ENCODE data around the gene MSMP. TPM values are rescaled to one million over a fixed set of nuclear protein-coding genes. Genes with fewer than 3 reads are reported as not detected.
A peak's percentile ranks its signal among the peaks of the same experiment; 100 is the strongest.

The MSMP gene
- polyA plus RNA-seq, 3 donors from 2014 or later: 1.3 TPM; not detected in 2

- H3K27me3 Mint-ChIP-seq (ENCODE audit: low read depth in 3 of 3): peaks cover 0 to 8% (median 1%) of the 10 kb centered on the region in 3 donors
- peak overlapping the region; percentile 88 to 95 (median 89) for H3K4me3 Mint-ChIP-seq
- peaks cover 19 to 40% (median 22%) of the 10 kb centered on the region in 3 donors for H3K36me3 Mint-ChIP-seq
- no peaks in the 10 kb centered on the region for H3K9me3 Mint-ChIP-seq
- H3K27ac Mint-ChIP-seq: peak overlapping the region in 3 of 6 donors; percentile 40 to 90 (median 64)
- no peak for DNase-seq
- peaks cover 54 to 71% of the 10 kb centered on the region in 2 donors for H3K4me1 Mint-ChIP-seq
Observed at GRCh38 chr9:35746583-35746982, 7.5 kb downstream of the MSMP start.

DNA sequence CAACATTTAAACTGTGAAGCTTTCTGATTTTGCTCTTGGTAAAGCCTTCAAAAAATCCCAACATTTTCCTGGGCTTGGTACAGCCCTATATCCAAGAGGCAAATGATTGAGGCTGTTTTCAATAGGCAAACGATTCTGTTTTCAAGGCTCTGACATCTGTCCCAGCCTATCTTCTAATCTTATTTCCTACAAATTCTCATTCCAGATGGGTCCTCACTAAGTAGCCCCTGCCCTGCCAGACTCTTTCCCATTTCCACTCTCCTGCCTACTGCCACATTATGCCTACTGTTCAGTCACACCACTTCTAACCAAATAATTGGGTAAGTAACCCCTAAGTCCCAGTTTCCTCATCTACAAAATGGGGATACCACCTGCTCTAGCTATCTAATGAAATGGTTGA, 8.5 kb downstream of the MSMP start:
- Mint-ChIP-seq H3K4me1 (peaks cover 56 to 71% of the 10 kb centered on the region in 2 donors), H3K27ac (peak overlapping the region in 3 of 6 donors; percentile 6 to 84 (median 73)), H3K27me3 (ENCODE audit: low read depth in 3 of 3) (peaks cover 0 to 9% (median 1%) of the 10 kb centered on the region in 3 donors), H3K9me3 (no peaks in the 10 kb centered on the region), H3K36me3 (peaks cover 16 to 37% (median 19%) of the 10 kb centered on the region in 3 donors), H3K4me3 (peak overlapping the region in 3 of 5 donors; percentile 64 to 95 (median 89))
- DNase-seq: no peak

DNA sequence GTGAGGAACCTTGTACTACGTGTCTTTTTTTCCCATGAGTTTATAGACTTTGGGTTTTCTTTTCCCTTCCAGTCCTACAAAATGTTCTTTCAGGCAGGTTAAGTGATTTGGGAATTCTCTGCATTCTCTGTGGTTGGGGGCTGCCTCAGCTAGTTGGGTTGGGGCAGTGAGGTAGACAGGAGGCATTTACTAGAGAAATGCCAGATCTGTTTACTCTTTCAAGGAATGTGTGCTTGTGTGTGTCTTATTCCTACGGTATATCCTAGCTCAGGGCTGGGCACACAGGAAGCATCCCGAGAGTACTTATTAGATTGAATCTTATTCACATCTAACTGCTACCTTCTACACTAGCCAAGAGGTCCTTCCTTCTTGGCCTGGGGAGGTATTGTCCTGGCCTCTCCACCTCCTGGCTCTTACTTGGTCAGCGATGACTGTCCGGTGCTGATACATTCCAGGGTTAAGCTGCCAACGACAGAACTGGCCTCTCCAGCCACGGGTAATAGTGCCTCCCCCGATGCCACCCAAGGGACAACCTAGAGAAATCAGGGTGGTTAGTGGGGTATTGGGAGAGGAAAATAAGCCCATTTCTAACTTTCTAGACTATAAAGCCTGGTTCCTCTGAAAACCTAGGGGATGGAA, 10.1 kb downstream of the MSMP start:
- Mint-ChIP-seq H3K27ac (no peak overlapping the region), H3K9me3 (no peaks in the 10 kb centered on the region), H3K27me3 (ENCODE audit: low read depth in 3 of 3) (peaks cover 0 to 4% (median 0%) of the 10 kb centered on the region in 3 donors), H3K36me3 (peaks cover 17 to 46% (median 24%) of the 10 kb centered on the region in 3 donors), H3K4me1 (peaks cover 46 to 59% of the 10 kb centered on the region in 2 donors), H3K4me3 (no peak overlapping the region)
- no peak for DNase-seq

DNA sequence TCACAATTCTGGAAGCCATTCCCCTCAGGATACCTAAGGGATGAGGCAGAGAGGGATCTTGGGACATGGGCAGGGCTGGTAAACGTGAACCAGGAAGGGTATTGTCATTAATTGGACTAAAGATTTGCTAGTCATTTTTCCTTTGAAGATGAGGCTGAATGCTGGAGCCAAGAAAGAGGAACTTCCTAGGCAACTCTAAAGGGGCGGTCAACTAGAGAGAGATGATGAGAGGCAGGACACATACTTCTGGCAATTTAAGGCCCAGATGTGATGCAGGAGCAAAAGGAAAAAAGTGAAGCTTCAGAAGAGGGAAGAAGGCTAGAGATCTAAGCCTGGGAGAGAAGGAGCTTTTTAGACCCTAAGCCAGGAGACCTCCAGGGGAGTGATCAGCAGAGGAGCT, 10.6 kb downstream of the MSMP start:
- H3K36me3 Mint-ChIP-seq: peaks cover 23 to 52% (median 24%) of the 10 kb centered on the region in 3 donors
- peaks cover 0 to 4% (median 0%) of the 10 kb centered on the region in 3 donors for H3K27me3 Mint-ChIP-seq (ENCODE audit: low read depth in 3 of 3)
- H3K4me1 Mint-ChIP-seq: peaks cover 44 to 57% of the 10 kb centered on the region in 2 donors
- no peak for DNase-seq
- H3K27ac Mint-ChIP-seq: peak overlapping the region in 2 of 6 donors; percentile 1 to 13
- no peaks in the 10 kb centered on the region for H3K9me3 Mint-ChIP-seq
- H3K4me3 Mint-ChIP-seq: no peak overlapping the region

- H3K9me3 Mint-ChIP-seq: no peaks in the 10 kb centered on the region
- H3K4me3 Mint-ChIP-seq: peak overlapping the region in 2 of 5 donors; percentile 10 to 34
- no peak for DNase-seq
- peaks cover 0 to 4% (median 0%) of the 10 kb centered on the region in 3 donors for H3K27me3 Mint-ChIP-seq (ENCODE audit: low read depth in 3 of 3)
- peaks cover 24 to 61% (median 29%) of the 10 kb centered on the region in 3 donors for H3K36me3 Mint-ChIP-seq
- peaks cover 27 to 40% of the 10 kb centered on the region in 2 donors for H3K4me1 Mint-ChIP-seq
- H3K27ac Mint-ChIP-seq: peak overlapping the region; percentile 5 to 73 (median 46)
Observed at GRCh38 chr9:35741740-35742139, 12.3 kb downstream of the MSMP start.

DNA sequence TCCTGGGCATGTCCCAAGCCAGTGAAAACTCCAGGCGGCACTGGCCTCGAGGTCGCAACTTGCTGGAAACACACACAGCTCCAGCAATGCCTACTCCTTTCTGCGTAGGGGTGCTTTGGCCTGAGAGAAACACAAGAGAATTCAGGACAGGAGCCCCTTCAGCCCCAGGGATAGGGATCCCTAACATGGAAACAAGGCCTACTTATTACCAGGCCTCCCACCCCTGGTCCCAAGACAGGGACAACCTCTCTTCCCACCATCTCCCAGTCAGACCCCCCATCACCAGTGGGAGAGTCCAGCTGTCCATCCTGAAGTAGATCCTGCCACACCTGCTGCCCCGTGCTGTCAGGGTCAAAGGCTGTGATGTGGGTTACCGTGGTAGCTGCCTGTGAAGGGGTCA, 13.8 kb downstream of the MSMP start:
- Mint-ChIP-seq H3K9me3 (no peaks in the 10 kb centered on the region), H3K4me3 (no peak overlapping the region), H3K27ac (no peak overlapping the region), H3K36me3 (peaks cover 19 to 64% (median 24%) of the 10 kb centered on the region in 3 donors), H3K4me1 (peaks cover 21 to 32% of the 10 kb centered on the region in 2 donors), H3K27me3 (ENCODE audit: low read depth in 3 of 3) (peaks cover 0 to 4% (median 0%) of the 10 kb centered on the region in 3 donors)
- DNase-seq: no peak

GRCh38 chr9:35738924-35739323, 15.2 kb downstream of the MSMP start:
- Mint-ChIP-seq H3K4me1 (peaks cover 21 to 35% of the 10 kb centered on the region in 2 donors), H3K27me3 (ENCODE audit: low read depth in 3 of 3) (peaks cover 0 to 1% (median 0%) of the 10 kb centered on the region in 3 donors), H3K4me3 (no peak overlapping the region), H3K27ac (peak overlapping the region in 1 of 6 donors; percentile 37), H3K9me3 (no peaks in the 10 kb centered on the region), H3K36me3 (peaks cover 14 to 59% (median 18%) of the 10 kb centered on the region in 3 donors)
- DNase-seq: no peak

DNA sequence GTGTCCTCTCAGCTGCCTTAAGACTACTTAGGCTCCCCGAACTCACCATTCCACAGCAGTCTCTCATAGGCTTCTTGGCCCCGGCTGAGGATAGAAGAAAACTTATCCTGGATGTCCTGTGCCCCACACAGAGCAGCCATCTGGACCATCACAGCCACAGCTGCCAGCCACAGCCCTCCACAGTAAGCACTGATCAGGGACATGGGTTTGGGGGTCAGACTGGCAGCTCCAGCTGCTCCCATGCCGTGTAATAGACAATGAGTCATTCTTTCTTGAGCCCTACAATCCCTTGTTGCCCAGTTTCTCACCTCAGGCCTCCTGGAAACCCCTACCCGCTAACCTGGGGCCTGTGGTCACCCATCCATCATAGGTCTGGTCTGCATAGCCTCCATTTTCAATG, 15.9 kb downstream of the MSMP start:
- H3K4me3 Mint-ChIP-seq: no peak overlapping the region
- H3K36me3 Mint-ChIP-seq: peaks cover 9 to 52% (median 11%) of the 10 kb centered on the region in 3 donors
- H3K27me3 Mint-ChIP-seq (ENCODE audit: low read depth in 3 of 3): peaks cover 0 to 1% (median 0%) of the 10 kb centered on the region in 3 donors
- DNase-seq: no peak
- peaks cover 22 to 33% of the 10 kb centered on the region in 2 donors for H3K4me1 Mint-ChIP-seq
- H3K9me3 Mint-ChIP-seq: no peaks in the 10 kb centered on the region
- peak overlapping the region in 2 of 6 donors; percentile 23 to 37 for H3K27ac Mint-ChIP-seq

DNA sequence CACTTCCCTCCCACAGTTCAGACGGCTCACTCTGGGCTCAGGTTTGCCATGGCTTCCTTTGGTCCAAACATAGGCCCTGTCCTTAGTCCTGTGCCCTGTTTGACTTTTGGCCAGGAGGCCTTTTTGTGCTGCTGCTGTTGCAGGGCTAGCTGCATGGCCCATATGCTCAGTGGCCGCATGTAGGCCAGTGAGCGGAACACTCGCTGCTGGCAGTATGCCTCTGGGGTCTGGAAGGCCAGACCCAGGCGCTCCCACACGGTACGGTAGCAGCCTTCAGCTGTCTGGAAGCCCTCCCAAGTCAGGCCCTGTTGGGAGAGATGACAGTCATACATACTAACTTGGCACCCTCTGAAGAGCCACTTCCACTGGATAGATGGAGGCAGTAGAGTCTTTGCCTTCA, 16.9 kb downstream of the MSMP start:
- H3K36me3 Mint-ChIP-seq: peaks cover 8 to 42% (median 9%) of the 10 kb centered on the region in 3 donors
- no peak for DNase-seq
- no peak overlapping the region for H3K4me3 Mint-ChIP-seq
- peaks cover 0 to 1% (median 0%) of the 10 kb centered on the region in 3 donors for H3K27me3 Mint-ChIP-seq (ENCODE audit: low read depth in 3 of 3)
- H3K4me1 Mint-ChIP-seq: peaks cover 27 to 33% of the 10 kb centered on the region in 2 donors
- H3K27ac Mint-ChIP-seq: no peak overlapping the region
- H3K9me3 Mint-ChIP-seq: no peaks in the 10 kb centered on the region

- peak; percentile 56 to 64 (median 56) for DNase-seq
- H3K36me3 Mint-ChIP-seq: peaks cover 8 to 37% (median 9%) of the 10 kb centered on the region in 3 donors
- peaks cover 18 to 26% of the 10 kb centered on the region in 2 donors for H3K4me1 Mint-ChIP-seq
- H3K9me3 Mint-ChIP-seq: no peaks in the 10 kb centered on the region
- H3K27me3 Mint-ChIP-seq (ENCODE audit: low read depth in 3 of 3): no peaks in the 10 kb centered on the region
- H3K4me3 Mint-ChIP-seq: no peak overlapping the region
- H3K27ac Mint-ChIP-seq: peak overlapping the region in 5 of 6 donors; percentile 40 to 50 (median 45)
Observed at GRCh38 chr9:35736201-35736633, 17.9 kb downstream of the MSMP start.

DNA sequence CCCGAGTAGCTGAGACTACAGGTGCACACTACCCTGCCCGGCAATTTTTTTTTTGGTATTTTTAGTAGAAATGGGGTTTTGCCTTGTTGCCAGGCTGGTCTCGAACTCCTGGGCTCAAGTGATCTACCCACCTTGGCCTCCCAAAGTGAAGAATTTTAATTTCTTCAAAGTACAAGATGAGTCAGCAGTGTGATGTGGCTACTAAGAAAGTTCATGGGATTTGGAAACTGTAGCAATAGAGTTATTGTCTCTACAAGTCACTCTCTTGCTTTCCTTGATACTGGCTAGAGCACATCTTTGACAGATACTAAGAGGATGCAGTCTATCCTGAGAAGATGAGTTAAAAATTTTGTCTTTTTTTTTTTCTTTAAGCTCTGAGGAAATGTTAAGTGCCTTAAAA, 20.0 kb downstream of the MSMP start:
- Mint-ChIP-seq H3K27ac (peak overlapping the region in 1 of 6 donors; percentile 68), H3K9me3 (no peaks in the 10 kb centered on the region), H3K36me3 (peaks cover 5 to 30% (median 7%) of the 10 kb centered on the region in 3 donors), H3K4me1 (peaks cover 18 to 26% of the 10 kb centered on the region in 2 donors), H3K27me3 (ENCODE audit: low read depth in 3 of 3) (no peaks in the 10 kb centered on the region), H3K4me3 (peak overlapping the region in 1 of 5 donors; percentile 25)
- DNase-seq: no peak

DNA sequence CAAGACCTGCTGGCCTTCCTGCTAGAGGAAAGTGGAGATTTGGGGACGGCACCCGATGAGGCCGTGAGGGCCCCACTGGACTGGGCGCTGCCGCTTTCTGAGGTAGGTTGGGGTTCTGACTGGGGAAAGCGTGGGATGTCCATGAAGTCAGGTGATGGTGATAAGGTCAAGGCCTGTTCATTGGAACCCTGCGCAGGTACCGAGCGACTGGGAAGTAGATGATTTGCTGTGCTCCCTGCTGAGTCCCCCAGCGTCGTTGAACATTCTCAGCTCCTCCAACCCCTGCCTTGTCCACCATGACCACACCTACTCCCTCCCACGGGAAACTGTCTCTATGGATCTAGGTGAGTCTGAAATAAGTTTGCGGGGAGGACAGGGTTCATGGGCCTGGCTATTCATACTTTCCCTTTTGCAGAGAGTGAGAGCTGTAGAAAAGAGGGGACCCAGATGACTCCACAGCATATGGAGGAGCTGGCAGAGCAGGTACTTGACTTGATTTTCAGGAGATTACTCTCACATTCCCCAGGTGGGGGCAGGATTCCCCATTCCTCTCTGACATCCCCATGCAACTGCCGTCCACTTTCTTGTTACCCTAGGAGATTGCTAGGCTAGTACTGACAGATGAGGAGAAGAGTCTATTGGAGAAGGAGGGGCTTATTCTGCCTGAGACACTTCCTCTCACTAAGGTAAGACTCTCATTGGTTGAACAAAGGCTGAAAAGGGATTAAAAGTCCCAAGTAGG, 21.1 kb downstream of the MSMP start:
- Mint-ChIP-seq H3K36me3 (peaks cover 0 to 19% (median 5%) of the 10 kb centered on the region in 3 donors), H3K27ac (peak overlapping the region in 4 of 6 donors; percentile 94 to 96 (median 94)), H3K27me3 (ENCODE audit: low read depth in 3 of 3) (no peaks in the 10 kb centered on the region), H3K4me3 (peak overlapping the region in 2 of 5 donors; percentile 92 to 96), H3K9me3 (no peaks in the 10 kb centered on the region), H3K4me1 (peaks cover 18 to 26% of the 10 kb centered on the region in 2 donors)
- no peak for DNase-seq

DNA sequence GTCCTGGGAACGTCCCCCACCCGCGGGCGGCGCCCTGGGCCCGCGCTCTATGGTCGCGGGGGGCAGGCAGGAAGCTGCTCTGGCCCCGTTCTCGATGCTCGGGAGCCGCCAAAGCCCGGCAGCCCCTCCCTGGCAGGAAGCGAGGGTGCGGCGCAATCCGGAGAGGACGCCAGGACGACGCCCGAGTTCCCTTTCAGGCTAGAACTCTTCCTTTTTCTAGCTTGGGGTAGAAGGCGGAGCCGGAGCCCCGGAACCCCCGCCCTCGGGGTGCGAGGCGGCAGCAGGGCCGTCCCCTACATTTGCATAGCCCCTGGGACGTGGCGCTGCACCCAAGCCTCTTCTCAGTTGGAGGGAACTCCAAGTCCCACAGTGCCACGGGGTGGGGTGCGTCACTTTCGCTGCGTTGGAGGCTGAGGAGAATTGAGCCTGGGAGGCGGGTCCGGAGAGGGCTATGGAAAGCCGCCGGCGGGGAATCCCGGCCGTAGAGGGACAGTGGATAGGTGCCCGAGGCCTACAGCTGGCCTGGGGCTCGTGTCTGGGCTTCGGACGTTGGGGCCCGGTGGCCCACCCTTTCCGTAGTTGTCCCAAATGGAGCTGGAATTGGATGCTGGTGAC, 21.8 kb downstream of the MSMP start, which contains the start of the genes CREB3 and TLN1:
Gene CREB3 (plus strand): TSS at position 482 of the 615 bp plus-strand sequence. CDS start 107 bp downstream, at position 589.
Gene TLN1 (minus strand): TSS at position 11 of the 615 bp plus-strand sequence. CDS start 6,501 bp downstream, outside the sequence.
- H3K27ac Mint-ChIP-seq: peak within 1 kb of the TSS in 4 of 6 donors; percentile 94 to 96 (median 94)
- H3K36me3 Mint-ChIP-seq: peaks cover 0 to 14% (median under 1%) of the 10 kb centered on the region in 3 donors
- peak within 1 kb of the TSS in 2 of 5 donors; percentile 92 to 96 for H3K4me3 Mint-ChIP-seq
- peak; percentile 95 to 97 (median 96) for DNase-seq
- H3K4me1 Mint-ChIP-seq: peaks cover 18 to 26% of the 10 kb centered on the region in 2 donors
- no peaks in the 10 kb centered on the region for H3K27me3 Mint-ChIP-seq (ENCODE audit: low read depth in 3 of 3)
- no peaks in the 10 kb centered on the region for H3K9me3 Mint-ChIP-seq

Data from immature natural killer cell (primary cell).